WTC11 (cell line): ENCODE measurements around the gene VWA7. TPM values are rescaled to one million over a fixed set of nuclear protein-coding genes. Genes with fewer than 3 reads are reported as not detected.
A peak's percentile ranks its signal among the peaks of the same experiment; 100 is the strongest.

Experiments
- ATAC-seq: fragments of 200-7000 bp; cut with Tn5 transposase; 2 replicates; pipeline ENCODE4 v1.10.0; 2021; ENCODE audit warnings: mild to moderate bottlenecking, moderate library complexity
- CTCF ChIA-PET: fragments of 300-600 bp; sonication (Branson Sonifier 250); formaldehyde crosslinking; loops from one replicate; lab custom pipeline; 2021; ENCODE audit warnings: antibody characterized with exemption; lab: Charles Lee
- POLR2A ChIA-PET: fragments of 350-600 bp; sonication (Branson Sonifier 250); formaldehyde crosslinking; loops from one replicate; lab custom pipeline; 2021; ENCODE audit warnings: antibody characterized with exemption; lab: Charles Lee
- DNase-seq: peaks from one replicate; pipeline ENCODE4 v3.0.0; 2021; ENCODE audit warnings: low spot score
- H3K27ac Mint-ChIP-seq: 2 replicates; pipeline ENCODE4 v1.8.0; 2021; ENCODE audit warnings: mixed read lengths
- H3K27me3 Mint-ChIP-seq: 2 replicates; pipeline ENCODE4 v1.8.0; 2021; ENCODE audit warnings: low read depth, mild to moderate bottlenecking, moderate library complexity, mixed read lengths
- H3K36me3 Mint-ChIP-seq: 2 replicates; pipeline ENCODE4 v1.8.0; 2021; ENCODE audit warnings: mixed read lengths
- H3K4me1 Mint-ChIP-seq: 2 replicates; pipeline ENCODE4 v1.8.0; 2022; ENCODE audit warnings: mixed read lengths
- H3K4me3 Mint-ChIP-seq: 2 replicates; pipeline ENCODE4 v1.8.0; 2021; ENCODE audit warnings: mild to moderate bottlenecking, moderate library complexity, mixed read lengths
- H3K9me3 Mint-ChIP-seq: 2 replicates; pipeline ENCODE4 v1.8.0; 2021; ENCODE audit warnings: mixed read lengths
- ATF2 ChIP-seq: sonication (generic); formaldehyde crosslinking; IDR thresholded peaks from 2 replicates; pipeline ENCODE4 v1.8.1; 2022; ENCODE audit warnings: low read depth, missing genetic modification reagents, borderline replicate concordance
- ATF6 ChIP-seq: sonication (generic); formaldehyde crosslinking; IDR thresholded peaks from 2 replicates; pipeline ENCODE4 v1.8.1; 2023; ENCODE audit warnings: mild to moderate bottlenecking, missing genetic modification reagents
- CBFB ChIP-seq: sonication (generic); formaldehyde crosslinking; IDR thresholded peaks from 2 replicates; pipeline ENCODE4 v1.8.1; 2022; ENCODE audit warnings: mild to moderate bottlenecking, low read depth, missing genetic modification reagents
- CREB1 ChIP-seq: sonication (generic); formaldehyde crosslinking; IDR thresholded peaks from 2 replicates; pipeline ENCODE4 v1.8.0; 2023; ENCODE audit warnings: mild to moderate bottlenecking, missing genetic modification reagents
- E2F5 ChIP-seq: sonication (generic); formaldehyde crosslinking; IDR thresholded peaks from 2 replicates; pipeline ENCODE4 v1.8.1; 2022; ENCODE audit warnings: mild to moderate bottlenecking, moderate library complexity, missing genetic modification reagents
- ETV6 ChIP-seq: sonication (generic); formaldehyde crosslinking; IDR thresholded peaks from 2 replicates; pipeline ENCODE4 v1.8.1; 2022; ENCODE audit warnings: mild to moderate bottlenecking, missing genetic modification reagents
- FOXK1 ChIP-seq: sonication (generic); formaldehyde crosslinking; IDR thresholded peaks from 2 replicates; pipeline ENCODE4 v1.8.0; 2022; ENCODE audit warnings: mild to moderate bottlenecking, moderate library complexity, missing genetic modification reagents
- GABPB1 ChIP-seq: sonication (generic); formaldehyde crosslinking; IDR thresholded peaks from 2 replicates; pipeline ENCODE4 v1.8.1; 2023; ENCODE audit warnings: mild to moderate bottlenecking, missing genetic modification reagents
- HMGA2 ChIP-seq: fragments of 250-450 bp; sonication (Bioruptor Pico); IDR thresholded peaks from 2 replicates; pipeline ENCODE4 v1.4.0; 2021; ENCODE audit warnings: mild to moderate bottlenecking, moderate library complexity
- HMGXB4 ChIP-seq: sonication (generic); formaldehyde crosslinking; IDR thresholded peaks from 2 replicates; pipeline ENCODE4 v1.8.1; 2023; ENCODE audit warnings: mild to moderate bottlenecking, moderate library complexity, missing genetic modification reagents
- KAT7 ChIP-seq: sonication (generic); formaldehyde crosslinking; IDR thresholded peaks from 2 replicates; pipeline ENCODE4 v1.8.1; 2023; ENCODE audit warnings: missing genetic modification reagents, mild to moderate bottlenecking, borderline replicate concordance
- MAX ChIP-seq: sonication (generic); formaldehyde crosslinking; IDR thresholded peaks from 2 replicates; pipeline ENCODE4 v1.8.0; 2022; ENCODE audit warnings: mild to moderate bottlenecking, missing genetic modification reagents
- NFATC4 ChIP-seq: fragments of 250-450 bp; sonication (Bioruptor Pico); IDR thresholded peaks from 2 replicates; pipeline ENCODE4 v1.9.0; 2021; ENCODE audit warnings: mild to moderate bottlenecking
- NR1H2 ChIP-seq: sonication (generic); formaldehyde crosslinking; IDR thresholded peaks from 2 replicates; pipeline ENCODE4 v1.9.0; 2021; ENCODE audit warnings: mild to moderate bottlenecking, moderate library complexity, missing genetic modification reagents
- PRRX2 ChIP-seq: fragments of 250-450 bp; sonication (Bioruptor Pico); IDR thresholded peaks from 2 replicates; pipeline ENCODE4 v1.8.0; 2021; ENCODE audit warnings: mild to moderate bottlenecking
- RORB ChIP-seq: fragments of 250-450 bp; sonication (Bioruptor Pico); IDR thresholded peaks from 2 replicates; pipeline ENCODE4 v1.9.0; 2021; ENCODE audit warnings: mild to moderate bottlenecking
- SMAD3 ChIP-seq: sonication (generic); formaldehyde crosslinking; IDR thresholded peaks from 2 replicates; pipeline ENCODE4 v1.8.0; 2022; ENCODE audit warnings: missing genetic modification reagents, mild to moderate bottlenecking, borderline replicate concordance
- SP1 ChIP-seq: sonication (generic); formaldehyde crosslinking; conservative IDR thresholded peaks from 2 replicates; pipeline ENCODE4 v1.8.1; 2022; ENCODE audit warnings: missing genetic modification reagents
- TEAD4 ChIP-seq: sonication (generic); formaldehyde crosslinking; IDR thresholded peaks from 2 replicates; pipeline ENCODE4 v1.8.0; 2022; ENCODE audit warnings: mild to moderate bottlenecking, missing genetic modification reagents
- TP53 ChIP-seq: sonication (generic); formaldehyde crosslinking; IDR thresholded peaks from 2 replicates; pipeline ENCODE4 v1.8.1; 2023; ENCODE audit warnings: mild to moderate bottlenecking, missing genetic modification reagents
- ZBTB21 ChIP-seq: sonication (generic); formaldehyde crosslinking; IDR thresholded peaks from 2 replicates; pipeline ENCODE4 v1.8.1; 2023; ENCODE audit warnings: mild to moderate bottlenecking, missing genetic modification reagents, borderline replicate concordance
- ZNF121 ChIP-seq: sonication (generic); formaldehyde crosslinking; IDR thresholded peaks from 2 replicates; pipeline ENCODE4 v1.8.0; 2023; ENCODE audit warnings: missing genetic modification reagents
- total RNA-seq: library from RNA; stranded (reverse); gene quantifications from 3 replicates; pipeline ENCODE4 v1.2.3, GENCODE V29; 2021

VWA7 gene
- total RNA-seq, 1 experiment from 2014 or later = 1.8 TPM

- Mint-ChIP-seq H3K9me3 (no peaks in the 10 kb centered on the region), H3K27me3 (no peaks in the 10 kb centered on the region; the same call in 1 of the 2 replicates), H3K4me1 (peaks cover 23% of the 10 kb centered on the region), H3K4me3 (peak overlapping the region; percentile 73), H3K36me3 (peaks cover 13% of the 10 kb centered on the region), H3K27ac (no peak overlapping the region)
- ChIA-PET CTCF (interaction anchor here (0.7 to 1.8 kb wide), 25 partner anchors 9 to 322 kb away, joined by 3 to 20 read pairs (median 4); partner anchors contain the start of genes ABHD16A, CLIC1, DDAH2 and LSM2), POLR2A (interaction anchor here (0.9 to 1.5 kb wide), 6 partner anchors 30 to 82 kb away, joined by 3 to 8 read pairs (median 4); partner anchors contain the start of genes CLIC1 and HSPA1B)
- DNase-seq (peak; percentile 68), ATAC-seq (peak; percentile 90)
- TF ChIP-seq SP1 (CRISPR knock-in tag) = 0 out of 2 replicates have a peak, but pooled peaks have one; percentile 31
- TF ChIP-seq NFATC4 (CRISPR knock-in tag) = no peak
- TF ChIP-seq GABPB1 (CRISPR knock-in tag) = peak; percentile 19; the same call in 1 of the 2 replicates
- TF ChIP-seq ATF6 = no peak
- TF ChIP-seq HMGXB4 (CRISPR knock-in tag) = no peak
- 0 out of 2 replicates have a peak, but pooled peaks have one; percentile 37 for TF ChIP-seq ETV6 (CRISPR knock-in tag)
- peak; percentile 67 for TF ChIP-seq MAX (CRISPR knock-in tag)
- TF ChIP-seq ZNF121 (CRISPR knock-in tag) = peak; percentile 68; the same call in 1 of the 2 replicates
- no peak for TF ChIP-seq HMGA2 (CRISPR knock-in tag)
Observed at GRCh38 chr6:31765910-31766794, 11.0 kb downstream of the VWA7 start.

- CTCF ChIA-PET = interaction anchor here (1.0 to 1.8 kb wide), 14 partner anchors 13 to 322 kb away, joined by 3 to 20 read pairs (median 4); partner anchors contain the start of genes DDAH2, LSM2, LY6G5C and NEU1
- POLR2A ChIA-PET = interaction anchor here (0.9 to 1.5 kb wide), 3 partner anchors 29 to 73 kb away, joined by 3 to 8 read pairs (median 6); partner anchors contain the start of genes CLIC1 and HSPA1B
- ATAC-seq = no peak
- Mint-ChIP-seq H3K4me1 (peaks cover 23% of the 10 kb centered on the region), H3K27ac (no peak overlapping the region), H3K4me3 (peak overlapping the region; percentile 73), H3K9me3 (no peaks in the 10 kb centered on the region), H3K27me3 (no peaks in the 10 kb centered on the region; the same call in 1 of the 2 replicates), H3K36me3 (peaks cover 15% of the 10 kb centered on the region)
- DNase-seq = no peak
- no peak for TF ChIP-seq NR1H2 (CRISPR knock-in tag)
- no peak for TF ChIP-seq KAT7 (CRISPR knock-in tag)
- no peak for TF ChIP-seq TP53
- no peak for TF ChIP-seq TEAD4 (CRISPR knock-in tag)
- TF ChIP-seq SMAD3 (CRISPR knock-in tag) = no peak
- no peak for TF ChIP-seq ZBTB21
- no peak for TF ChIP-seq RORB
- no peak for TF ChIP-seq ATF2
- TF ChIP-seq E2F5 (CRISPR knock-in tag) = no peak
- TF ChIP-seq CREB1 (CRISPR knock-in tag) = no peak
- no peak for TF ChIP-seq ATF6
- no peak for TF ChIP-seq NFATC4 (CRISPR knock-in tag)
- TF ChIP-seq CBFB (CRISPR knock-in tag) = no peak
- TF ChIP-seq PRRX2 (CRISPR knock-in tag) = no peak
- TF ChIP-seq FOXK1 = no peak
Observed at GRCh38 chr6:31765559-31765909, 11.6 kb downstream of the VWA7 start.
